Stimulated activated CD4-positive, alpha-beta T cell treated with anti-CD3 and anti-CD28 coated beads, Interleukin-15, amount 100 ng/mL, for 1 hour (primary cell): ENCODE measurements around the gene TAS2R10.

Experiments used
- DNase-seq, 2 donors: peaks; one replicate each; pipeline ENCODE4 v3.0.0-alpha.2; 2020; ENCODE audit warnings: low read depth in 1 of 2, low spot score in 1 of 2

The TAS2R10 gene

DNA sequence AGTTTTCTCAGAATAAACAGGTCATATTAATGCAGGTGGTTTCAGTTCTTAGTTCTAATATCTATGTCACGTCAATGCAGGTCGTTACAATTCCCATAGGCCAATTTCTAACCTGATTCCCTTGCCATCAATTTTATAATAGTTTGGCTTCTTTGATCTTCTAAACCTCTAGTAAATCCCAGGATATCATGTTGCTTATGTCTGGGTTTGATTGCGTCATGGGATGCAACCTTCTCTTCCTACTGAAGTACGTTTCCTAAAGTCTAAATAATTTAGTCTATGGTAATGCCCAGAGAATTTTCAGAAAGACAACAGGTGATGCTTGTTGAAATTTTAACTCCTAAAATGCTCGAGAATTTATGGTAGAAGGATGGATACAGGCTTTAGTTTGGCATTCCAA is 42.9 kb downstream of the TAS2R10 start:
- no peak for DNase-seq

GRCh38 chr12:10779103-10779502 is 47.1 kb downstream of the TAS2R10 start:
- DNase-seq = no peak
